NCI-H2196 (cell line): Measurements from ENCODE around the gene HTR2B.
"Not testable (repeated sequence)": the region's sequence is repeated elsewhere in the genome, so short reads cannot be mapped to it uniquely, and the experiment has no call there.

ENCODE experiments used
- DNase-seq: peaks from one replicate; lab custom pipeline; 2025; ENCODE audit not compliant: unreplicated experiment; lab: John Stamatoyannopoulos, UW

HTR2B gene

DNA sequence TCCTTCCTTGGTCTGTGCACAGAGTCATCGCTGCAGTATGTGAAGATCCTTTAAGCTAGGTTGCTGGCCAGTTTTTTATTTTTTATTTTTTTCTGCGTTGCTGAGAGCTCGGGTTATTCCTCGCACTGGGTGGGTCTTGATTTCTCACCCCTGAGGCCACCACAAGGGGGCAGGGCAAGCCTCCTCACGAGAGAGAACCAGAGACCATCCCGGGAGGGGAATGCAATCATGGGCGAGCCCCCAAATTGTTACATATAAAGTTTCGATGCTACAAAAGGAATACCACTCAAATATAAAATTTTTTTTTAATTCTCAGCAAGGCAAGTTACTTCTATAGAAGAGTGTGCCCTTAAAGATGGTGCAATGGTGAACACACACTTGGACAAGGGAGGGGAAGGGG lies 24.9 kb downstream of the HTR2B start:
- no peak for DNase-seq

DNA sequence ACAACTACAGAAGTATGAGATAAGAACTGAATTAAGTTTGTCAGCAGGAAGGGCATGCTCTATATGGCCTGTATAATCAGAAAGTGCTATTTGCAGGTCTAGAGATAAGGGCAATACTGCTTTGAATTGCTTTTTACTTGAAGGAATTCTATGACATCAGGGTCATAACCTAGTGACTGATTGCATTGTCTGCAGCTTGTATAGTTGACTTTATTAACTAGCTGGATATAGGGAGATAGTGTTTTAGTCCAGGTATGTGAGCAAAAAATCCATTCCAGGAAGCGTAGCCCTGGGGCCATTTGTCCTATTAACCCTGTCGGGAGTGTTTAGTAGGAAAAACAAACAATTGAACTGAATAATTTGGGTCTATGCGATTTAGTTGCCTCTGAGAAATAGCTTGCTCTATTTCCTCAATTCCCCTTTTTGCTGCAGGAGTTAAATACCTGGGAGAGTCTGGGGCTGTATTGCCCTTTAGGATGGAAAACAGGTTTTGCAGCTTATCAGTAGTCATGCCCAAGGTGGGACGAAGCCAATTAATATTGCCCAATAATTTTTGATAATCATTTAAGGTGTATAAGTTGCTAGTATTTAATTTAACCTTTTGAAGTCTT lies 30.0 kb downstream of the HTR2B start:
- no peak for DNase-seq

DNA sequence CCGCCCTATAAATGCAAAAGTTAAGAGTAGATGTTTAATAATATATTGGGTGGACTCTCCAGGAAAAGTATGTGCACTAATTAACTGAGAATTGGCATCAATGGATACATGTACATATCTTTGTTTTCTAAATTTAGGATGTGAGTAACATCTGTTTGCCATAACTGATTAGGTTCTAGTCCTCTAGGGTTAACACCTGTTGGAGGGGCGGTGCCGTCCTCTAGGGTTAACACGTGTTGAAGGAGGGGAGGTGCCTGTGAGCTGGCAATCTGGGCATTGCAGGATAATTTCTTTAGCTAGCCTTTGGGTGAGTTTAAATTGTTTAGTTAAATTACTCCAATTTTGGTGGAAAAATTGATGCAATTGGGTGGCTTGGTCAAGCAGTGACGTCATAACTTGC lies 30.9 kb downstream of the HTR2B start:
- DNase-seq: no peak

- DNase-seq: no peak
These were observed 36.1 kb downstream of the HTR2B start for GRCh38 chr2:231088754-231089153.

DNA sequence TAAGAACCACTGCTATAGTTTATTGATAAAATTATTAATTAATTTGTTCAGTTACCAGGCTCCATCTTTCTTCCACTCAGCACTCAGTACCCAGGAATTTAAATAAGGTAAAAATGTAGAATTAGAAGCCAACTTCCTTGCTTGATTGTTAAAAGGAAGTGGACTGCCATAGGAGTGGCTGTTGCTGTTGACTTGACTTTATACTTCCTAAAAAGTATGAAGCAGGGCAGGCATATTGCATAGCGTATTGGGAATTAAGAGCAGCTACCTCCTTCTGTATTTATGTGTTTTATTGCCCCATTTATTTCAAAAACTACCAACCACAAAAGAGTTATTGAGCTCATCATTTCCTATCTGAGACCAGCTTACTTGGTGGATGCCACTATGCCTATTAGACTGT lies 40.3 kb downstream of the HTR2B start:
- no peak for DNase-seq

GRCh38 chr2:231069379-231070054 lies 55.3 kb downstream of the HTR2B start:
- DNase-seq: no peak

GRCh38 chr2:231068525-231069222 lies 56.2 kb downstream of the HTR2B start:
- DNase-seq: no peak

- not testable (repeated sequence) for DNase-seq
These were observed 57.3 kb downstream of the HTR2B start for GRCh38 chr2:231067531-231067930.

DNA sequence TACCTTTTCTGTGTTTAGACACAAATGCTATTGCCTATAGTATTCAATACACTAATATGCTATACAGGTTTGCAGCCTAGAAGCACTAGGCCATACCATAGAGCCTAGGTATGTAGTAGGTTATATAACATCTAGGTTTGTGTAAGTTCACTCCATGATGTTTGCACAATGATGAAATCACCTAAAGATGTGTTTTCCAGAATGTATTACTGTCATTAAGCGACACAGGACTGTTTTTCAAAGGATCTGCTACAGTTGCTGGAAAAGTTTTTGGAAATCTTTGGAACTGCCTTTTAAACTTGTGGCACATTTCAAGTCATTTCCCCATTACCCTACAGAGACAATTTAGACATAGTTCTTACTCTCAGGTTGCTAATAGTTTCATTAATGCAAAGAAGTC lies 58.9 kb downstream of the HTR2B start:
- no peak for DNase-seq

GRCh38 chr2:231063347-231063746 lies 61.5 kb downstream of the HTR2B start:
- no peak for DNase-seq

GRCh38 chr2:231062776-231063175 lies 62.1 kb downstream of the HTR2B start:
- DNase-seq: no peak

DNA sequence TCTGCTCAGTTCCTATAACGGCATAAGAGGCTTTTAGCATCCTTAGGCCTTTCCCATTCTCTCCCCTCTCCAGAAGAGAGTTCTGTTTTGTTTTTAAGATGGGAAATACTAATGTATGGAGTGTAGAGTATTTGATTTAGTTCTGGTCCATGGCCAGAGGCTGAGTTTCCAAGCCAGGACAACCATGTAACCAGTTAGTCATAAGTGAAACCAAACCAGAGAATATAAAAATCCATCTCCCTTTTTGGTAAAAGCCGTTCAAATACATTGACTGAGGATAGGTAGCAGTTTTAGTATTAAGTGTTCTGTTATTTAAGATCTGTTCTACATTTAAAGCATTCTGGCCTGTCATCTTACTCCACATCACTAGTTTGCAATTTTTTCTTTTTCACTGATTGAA lies 65.1 kb downstream of the HTR2B start:
- DNase-seq: no peak

GRCh38 chr2:231058761-231059550 lies 65.9 kb downstream of the HTR2B start:
- no peak for DNase-seq
